Stimulated activated CD8-positive, alpha-beta memory T cell treated with anti-CD3 and anti-CD28 coated beads, Interleukin-2, amount 100 ng/mL, for 1 hour (primary cell): ENCODE data around the gene DCP1A.
A peak's percentile ranks its signal among the peaks of the same experiment; 100 is the strongest.
"Not testable (repeated sequence)": the region's sequence is repeated elsewhere in the genome, so short reads cannot be mapped to it uniquely, and the experiment has no call there.

Experiments used
- DNase-seq, 2 donors: peaks; one replicate each; pipeline ENCODE4 v3.0.0-alpha.2; 2020; ENCODE audit warnings: low read depth in 2 of 2

The DCP1A gene

DNA sequence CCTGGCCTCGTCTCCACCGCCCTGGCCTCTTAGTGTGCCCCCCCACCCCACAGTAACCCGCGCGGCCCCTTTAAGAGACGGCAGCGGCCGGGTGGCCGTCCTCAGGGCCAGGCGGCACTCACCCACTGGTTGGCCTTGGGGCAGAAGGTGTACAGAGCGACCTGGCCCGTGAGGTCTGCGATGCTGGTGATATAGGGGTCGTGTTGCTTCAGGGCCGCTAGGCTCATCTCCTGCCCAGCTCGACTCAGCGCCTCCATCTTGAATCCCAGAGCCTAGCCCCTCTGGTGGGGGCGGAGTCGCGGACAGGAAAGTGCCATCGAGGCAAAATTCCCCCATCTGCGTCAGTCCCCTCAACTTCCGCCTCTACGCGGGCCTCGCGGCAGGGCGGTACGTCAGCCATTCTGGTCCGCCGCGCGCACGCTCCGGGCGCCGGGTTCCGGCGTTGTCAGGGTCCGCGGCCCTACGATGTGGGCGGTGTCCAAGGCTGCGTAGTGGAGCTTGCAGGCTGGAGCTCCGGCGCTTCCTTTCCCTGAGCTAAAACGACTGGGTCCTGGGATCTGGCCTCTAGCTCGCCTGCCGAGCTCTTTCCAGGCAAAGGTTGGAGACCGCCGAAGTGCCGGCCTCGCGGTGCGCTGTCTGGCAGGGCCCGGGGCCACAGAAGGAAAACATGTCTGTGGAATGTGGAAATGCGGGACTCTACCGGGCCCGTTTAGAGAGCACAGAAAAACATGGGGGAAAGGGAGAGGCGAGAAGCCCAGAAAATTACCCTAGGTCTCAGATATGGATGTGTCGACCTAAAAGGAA lies at the start of gene DCP1A:
Gene DCP1A, minus strand, starts transcription at position 283 of the 804 bp plus-strand sequence. Its CDS starts 26 bp downstream, at position 257.
- DNase-seq = peak; percentile 87 to 89

DNA sequence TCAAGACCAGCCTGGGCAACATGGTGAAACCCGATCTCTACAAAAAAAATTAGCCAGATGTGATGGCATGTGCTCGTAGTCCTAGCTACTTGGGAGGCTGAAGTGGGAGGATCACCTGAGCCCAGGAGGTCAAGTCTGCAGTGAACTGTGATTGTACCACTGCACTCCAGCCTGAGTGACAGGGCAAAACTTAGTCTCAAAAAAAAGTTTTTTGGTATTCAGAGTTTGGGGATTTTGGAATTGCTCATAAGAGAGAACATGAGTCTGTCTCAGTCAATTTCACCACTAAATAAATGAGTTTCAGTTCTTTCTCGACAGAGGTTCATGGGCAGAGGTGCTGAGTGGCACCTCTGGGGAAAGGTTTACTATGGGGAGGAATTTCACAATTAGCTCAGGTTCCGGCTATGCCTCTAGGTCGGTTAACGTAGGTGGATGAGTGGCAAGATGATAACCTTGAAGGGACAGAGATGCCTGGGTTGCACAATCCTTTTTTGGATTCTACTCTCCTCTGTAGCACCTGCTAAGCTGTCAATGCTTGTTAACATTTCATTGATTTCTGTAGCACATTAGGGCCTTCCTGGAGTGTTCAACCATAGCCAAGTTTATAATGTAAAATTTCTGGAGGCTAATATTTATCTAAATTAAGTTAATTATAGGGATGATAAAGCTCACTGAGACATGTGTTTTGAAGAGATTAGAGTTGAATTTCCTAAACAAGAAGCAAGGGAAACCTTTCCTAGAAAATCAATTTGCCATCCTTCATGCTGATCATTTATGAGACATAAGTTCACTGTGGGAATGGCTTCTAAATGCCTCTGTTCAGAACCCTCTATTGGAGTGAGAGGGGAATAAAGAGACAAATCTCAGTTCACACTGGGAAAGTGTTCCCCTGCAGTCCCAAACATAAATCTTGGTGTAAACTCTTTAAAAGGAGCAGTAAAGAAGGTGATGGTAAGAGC lies 37.4 kb upstream of the DCP1A start:
- DNase-seq = no peak

DNA sequence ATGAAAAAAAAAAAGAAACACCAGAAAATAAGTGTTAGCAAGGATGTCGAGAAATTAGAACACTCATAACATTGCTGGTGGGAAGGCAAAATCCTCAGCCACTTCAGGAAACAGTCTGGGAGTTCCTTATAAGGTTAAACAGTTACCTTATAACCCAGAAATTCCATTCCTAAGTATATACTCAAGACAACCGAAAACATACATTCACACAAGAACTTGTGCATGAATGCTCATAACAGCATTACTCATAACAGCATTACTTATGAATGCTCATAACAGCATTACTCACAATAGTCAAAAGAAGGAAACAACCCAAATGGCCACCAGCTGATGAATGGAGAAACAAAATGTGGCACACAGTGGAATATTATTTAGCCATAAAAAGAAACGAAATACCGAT lies 34.8 kb upstream of the DCP1A start:
- DNase-seq = no peak

DNA sequence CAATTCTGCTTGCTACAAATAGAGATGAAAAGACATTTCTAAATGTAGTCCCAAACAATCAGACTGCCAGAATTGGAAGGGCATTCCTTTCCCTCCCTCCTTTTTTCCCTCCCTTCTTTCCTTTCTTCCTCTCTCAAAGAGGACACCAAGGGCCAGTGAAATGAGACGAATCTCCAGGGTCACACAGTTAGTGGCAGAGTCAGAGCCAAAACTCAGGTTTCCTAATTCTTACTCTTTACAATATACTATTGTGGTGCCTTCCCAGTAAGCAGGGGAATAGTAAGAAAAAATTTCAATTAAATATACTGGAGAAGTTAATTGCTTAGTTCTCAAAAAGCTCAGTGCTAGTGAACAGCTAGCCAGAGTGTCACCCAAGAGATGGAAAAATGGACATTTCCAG lies 33.0 kb upstream of the DCP1A start:
- DNase-seq = no peak

DNA sequence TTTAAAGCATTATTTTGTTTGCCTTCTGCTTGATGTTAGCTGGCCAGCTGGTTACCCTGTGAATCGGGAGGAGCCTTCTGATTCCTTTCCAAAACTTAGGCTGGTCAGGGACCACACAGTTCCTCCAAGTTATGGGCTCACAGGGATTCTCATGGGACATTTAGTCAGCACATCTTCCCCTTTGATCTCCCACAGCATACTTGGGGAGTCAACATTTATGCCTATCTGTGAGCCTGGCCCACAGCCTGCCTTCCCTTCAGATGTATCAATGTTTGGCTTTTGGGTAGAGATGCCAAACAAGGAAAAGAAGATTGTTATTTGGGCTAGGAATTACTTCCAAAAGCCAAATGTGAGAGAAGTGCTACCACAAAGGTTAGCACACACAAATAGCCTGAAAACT lies 32.6 kb upstream of the DCP1A start:
- no peak for DNase-seq

DNA sequence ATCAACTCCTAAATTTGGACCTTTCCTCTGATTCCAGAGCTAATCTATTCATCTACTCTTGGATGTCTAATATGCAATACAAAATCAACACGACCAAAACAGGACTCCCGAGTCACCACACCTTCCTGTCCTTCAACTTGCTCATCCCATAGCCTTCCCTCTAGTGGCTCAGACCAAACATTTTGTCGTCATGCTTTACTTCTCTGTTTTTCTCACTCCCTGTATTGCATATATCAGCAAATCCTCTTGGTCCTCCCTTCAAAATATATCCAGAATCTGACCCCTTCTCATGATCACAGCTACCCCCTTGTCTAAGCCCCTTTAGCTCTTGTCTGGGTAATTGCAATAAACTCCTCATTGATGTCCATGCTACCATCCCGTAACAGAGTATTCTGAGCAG lies 30.5 kb upstream of the DCP1A start:
- no peak for DNase-seq

DNA sequence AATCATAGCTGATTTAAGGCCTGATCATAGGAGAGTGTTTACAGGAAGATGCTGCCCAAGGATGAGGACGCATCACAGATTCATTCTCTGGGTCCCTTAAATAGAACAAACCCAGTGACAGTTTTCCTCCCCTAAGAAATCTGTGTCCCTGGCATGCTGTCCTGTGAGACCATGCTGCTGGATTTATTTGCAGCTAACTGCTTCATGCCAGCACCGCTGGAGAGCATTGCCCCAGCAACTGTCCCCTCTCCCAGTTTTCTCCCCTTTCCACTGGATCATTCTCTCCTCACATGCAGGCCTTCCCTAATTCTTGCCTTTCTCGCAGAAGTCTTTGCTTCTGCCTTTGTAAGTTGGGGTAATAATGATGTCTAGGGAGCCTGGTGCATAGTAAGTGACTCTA lies 29.3 kb upstream of the DCP1A start:
- DNase-seq = no peak

DNA sequence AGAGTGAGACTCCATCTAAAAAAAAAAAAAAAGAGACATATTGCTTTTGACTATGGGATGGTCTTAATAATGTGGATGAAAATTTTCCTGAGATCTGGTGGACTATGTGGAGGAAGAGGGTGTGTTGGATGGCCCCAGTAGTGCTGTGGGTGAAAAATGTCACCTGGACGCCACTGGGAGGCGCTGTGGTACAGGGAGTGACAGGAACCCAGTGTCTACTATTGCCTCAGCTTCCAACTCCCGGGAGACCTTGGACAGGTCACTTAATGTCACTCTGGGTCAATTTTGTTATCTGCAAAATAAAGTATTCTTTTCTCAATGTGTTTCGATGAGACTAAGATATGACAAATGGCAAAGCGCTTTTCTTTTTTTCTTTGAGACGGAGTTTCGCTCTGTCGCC lies 27.7 kb upstream of the DCP1A start:
- DNase-seq = peak in 1 of 2 donors; percentile 17

DNA sequence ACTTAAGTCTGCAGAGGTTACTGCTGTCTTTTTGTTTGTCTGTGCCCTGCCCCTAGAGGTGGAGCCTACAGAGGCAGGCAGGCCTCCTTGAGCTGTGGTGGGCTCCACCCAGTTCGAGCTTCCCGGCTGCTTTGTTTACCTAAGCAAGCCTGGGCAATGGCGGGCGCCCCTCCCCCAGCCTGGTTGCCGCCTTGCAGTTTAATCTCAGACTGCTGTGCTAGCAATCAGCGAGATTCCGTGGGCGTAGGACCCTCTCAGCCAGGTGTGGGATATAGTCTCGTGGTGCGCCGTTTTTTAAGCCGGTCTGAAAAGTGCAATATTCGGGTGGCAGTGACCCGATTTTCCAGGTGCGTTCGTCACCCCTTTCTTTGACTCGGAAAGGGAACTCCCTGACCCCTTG lies 23.4 kb upstream of the DCP1A start:
- not testable (repeated sequence) for DNase-seq

DNA sequence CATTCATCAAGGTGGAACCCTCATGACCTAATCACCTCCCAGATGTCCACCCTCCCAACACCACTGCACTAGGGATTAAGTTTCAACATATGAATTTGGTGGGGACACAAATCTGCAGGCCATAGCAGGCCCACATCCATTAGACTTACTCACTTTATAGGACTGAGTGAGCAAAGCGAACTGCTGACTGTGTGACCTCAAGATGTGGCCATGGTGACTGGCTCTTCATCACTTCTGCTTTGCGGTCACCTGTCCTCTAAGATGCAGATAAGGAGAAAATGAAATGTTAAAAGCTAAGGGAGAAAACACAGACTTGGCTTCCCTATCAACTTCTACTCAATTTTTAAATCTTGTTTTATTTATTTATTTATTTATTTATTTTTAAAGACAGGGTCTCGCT lies 14.5 kb upstream of the DCP1A start:
- DNase-seq = no peak

DNA sequence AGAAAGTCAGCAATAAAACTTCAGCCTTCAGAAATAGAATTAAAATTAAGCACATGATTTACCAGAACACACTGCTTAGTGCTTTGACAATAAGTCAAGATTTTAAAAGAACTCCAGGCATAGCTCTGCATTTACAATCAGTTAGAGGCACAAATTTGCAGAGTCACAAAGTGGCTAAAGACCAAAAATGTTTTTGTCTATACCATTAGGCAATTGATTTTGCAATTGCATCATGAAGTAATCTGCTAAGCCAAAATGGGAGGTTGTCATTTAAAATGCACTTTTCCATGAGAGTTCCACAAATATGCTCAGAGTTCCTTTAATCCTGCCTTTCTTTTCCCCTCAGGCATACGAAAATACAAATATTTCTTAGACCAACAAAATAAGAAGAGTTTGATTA lies 10.1 kb upstream of the DCP1A start:
- no peak for DNase-seq

DNA sequence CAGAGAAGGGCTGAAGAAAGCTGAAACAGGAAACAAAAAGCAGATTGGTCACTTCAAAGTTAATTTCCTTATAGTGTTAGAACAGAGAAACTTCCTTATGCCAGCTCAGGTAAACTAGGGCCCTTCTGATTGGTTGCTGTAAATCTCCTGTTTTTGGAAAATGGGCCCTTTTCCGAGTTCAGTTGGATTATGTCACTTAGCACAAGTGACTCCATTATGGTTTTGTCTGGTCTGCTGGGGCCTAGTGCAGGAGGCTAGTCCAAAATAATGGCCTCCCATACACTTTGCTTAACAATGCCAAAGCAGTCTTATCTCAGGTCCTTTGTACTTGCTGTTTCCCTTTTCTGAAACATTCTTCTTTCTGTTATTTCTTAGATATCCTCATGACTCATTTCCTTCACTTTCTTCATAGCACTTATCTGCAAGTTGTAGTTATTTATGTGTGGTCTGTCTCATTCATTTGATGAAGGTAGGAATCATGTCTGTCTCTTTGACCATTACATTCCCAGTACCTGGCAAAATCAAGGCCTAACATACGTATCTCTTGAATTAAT lies 7.7 kb upstream of the DCP1A start:
- no peak for DNase-seq

DNA sequence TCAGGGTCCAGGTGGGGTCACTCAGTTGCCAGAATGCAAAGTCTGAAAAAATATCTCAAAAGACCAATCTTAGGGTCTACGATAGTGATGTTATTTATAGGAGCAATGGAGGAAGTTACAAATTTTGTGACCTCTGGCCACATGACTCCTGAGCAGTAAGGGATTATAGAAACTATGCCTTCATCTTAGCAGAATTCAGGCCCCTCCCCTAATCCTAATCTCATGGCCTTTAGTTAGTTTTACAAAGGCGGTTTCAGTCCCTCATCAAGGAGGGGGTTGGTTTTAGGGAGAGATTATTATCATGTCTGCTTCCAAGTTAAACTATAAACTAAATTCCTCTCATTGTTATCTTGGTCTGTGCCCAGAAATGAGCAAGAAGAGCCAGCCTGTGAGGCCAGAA lies 5.9 kb upstream of the DCP1A start:
- no peak for DNase-seq

DNA sequence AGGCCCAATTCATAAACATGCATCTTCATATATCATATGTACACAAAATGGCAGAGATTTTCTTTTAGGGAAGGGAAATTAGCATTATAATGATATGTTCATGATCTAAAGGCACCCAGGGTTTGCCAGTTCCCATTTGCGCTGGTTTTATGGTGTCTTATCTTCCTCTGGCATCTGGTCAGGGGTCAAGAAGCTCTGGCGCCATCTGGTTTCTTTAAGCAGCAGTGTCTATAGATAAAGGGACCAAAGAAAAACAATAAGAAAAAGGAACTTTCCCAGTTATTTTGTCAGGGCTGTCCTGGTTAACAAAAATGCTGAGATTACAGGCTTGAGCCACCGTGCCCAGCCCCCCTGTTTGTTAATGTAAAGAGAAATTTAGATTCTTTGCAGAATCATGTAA lies 3.3 kb upstream of the DCP1A start:
- no peak for DNase-seq

DNA sequence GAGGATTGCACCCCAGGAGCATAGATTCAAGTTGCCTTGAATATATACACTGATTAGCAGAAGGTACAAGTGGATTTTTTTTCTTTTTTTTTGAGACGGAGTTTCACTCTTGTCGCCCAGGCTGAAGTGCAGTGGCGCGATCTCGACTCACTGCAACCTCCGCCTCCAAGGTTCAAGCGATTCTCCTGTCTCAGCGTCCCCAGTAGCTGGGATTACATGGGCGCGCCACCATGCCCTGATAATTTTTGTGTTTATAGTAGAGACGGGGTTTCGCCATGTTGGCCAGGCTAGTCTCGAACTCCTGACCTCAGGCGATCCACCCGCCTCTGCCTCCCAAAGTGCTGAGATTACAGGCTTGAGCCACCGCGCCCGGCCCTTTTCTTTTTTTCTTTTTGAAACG lies 775 bp upstream of the DCP1A start:
- DNase-seq = not testable (repeated sequence)

DNA sequence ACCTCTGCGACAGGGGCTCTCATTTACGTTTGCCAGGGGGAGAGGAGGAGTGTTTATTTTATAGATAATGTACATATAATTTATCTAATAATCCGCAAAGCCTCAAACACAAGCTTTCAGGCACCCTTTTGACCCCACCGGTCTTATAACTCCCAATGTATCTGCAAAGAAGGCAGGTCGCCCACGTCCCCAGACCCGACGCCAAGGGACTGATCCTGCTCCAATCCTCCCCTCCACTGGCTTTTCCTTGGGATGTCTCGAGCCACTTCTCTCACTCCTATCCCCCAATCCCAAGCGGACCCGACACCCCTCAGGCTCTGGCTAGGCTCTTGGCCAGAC lies 452 bp downstream of the DCP1A start:
- DNase-seq = peak in 1 of 2 donors; percentile 1

DNA sequence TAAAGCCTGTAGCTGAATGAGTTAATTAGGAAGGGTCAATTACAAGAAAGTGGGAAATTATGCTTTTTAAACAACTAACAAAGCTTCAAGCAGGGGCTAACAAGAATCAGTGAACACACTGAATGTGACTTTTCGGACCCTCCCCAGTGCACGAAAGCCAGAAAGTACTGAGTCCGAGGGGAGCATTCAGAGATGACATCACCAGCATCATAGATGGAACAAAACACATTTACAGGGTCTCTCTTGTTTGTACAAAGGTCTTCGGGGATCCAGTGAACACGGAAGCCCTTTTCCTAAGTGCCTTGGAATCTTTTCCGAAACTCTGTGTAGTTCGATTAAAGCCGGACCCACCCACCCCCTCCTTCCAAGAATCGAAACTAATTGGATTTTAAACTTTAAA lies 829 bp downstream of the DCP1A start:
- no peak for DNase-seq

DNA sequence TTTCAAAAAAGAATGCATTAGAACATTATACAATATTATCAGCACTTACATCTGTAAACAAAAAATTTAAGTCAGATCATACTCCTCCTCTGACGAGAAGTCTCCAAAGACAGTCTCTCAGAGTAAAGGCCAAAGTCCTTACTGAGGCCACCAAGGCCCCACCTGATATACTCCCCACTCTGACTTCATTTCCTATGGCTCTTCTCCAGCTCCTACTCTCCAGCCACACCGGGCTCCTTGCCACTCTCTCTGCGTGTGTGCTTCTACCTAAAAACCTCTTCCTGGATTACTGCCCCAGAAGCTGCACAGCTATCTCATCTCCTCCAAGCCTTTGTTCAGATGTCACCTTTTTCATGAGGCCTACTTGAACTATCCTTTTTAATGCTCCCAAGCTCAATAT lies 5.0 kb downstream of the DCP1A start:
- no peak for DNase-seq

DNA sequence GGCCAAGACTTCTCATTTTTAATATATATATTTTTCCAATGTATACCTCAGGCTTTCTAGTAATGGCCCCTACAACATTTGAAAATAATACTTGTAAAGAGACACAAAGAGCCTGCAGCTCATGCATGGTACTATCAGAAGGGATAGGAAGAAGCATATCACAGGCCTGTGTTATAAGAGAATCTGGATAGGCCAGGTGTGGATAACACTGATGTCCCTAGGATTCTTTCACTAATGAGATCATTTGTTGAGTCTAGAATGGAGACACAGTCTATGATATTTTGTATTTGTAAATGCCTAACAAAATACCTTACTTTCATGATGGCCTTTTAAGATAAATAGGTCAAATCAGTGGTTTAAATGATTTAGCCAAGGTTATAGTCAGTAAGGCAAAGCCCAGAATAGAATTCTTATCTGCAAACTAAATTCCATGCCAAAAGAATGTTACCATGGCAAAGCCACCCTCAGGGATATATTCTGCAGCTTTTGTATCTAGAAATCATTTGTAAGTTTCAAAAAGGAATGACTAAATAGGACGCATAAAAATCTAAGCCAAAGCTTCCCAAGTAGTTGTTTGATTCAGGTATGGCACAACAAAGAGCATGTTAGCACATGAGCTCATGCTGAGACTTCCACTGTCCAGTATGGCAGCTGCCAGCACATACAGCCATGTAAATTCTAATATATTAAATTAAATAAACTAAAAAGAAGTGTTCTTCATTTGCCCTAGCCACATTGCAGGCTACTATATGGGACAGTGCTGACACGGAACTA lies 10.0 kb downstream of the DCP1A start:
- no peak for DNase-seq

DNA sequence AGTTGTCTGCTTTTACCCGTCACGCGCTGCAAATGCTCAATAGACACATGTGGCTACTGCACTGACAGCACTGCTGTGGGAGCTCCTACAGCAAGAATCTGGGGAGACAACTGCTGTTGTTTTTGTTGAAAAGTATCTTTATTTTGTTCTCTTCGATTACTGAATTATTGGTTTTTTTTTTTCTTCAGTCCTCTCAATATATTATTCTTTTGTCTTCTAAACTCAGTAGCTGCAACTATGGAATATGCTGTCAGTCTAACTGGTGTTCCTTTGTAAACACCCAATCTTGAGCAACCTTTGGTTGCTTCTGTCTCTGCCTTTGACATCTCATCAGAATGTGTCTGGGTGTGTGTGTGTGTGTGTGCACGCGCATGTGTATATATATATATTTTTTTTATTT lies 12.6 kb downstream of the DCP1A start:
- DNase-seq = no peak

DNA sequence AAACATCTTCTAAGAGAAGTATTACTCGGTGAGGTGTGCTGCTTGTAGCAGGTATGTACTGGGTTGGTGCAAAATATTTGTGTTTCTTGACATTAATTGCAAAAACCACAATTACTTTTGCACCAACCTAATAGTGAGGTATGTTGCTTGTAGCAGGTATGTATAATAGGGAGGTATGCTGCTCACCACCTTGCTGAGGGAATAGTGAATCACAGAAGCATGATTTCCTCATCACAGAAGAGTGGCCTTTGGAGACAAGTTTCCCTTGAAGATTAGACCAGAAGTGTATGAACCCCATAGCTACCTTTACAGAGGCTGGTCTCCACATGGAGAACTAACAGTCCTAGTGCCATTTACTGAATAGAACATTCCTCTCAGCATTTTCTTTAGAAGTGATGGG lies 15.5 kb downstream of the DCP1A start:
- no peak for DNase-seq

DNA sequence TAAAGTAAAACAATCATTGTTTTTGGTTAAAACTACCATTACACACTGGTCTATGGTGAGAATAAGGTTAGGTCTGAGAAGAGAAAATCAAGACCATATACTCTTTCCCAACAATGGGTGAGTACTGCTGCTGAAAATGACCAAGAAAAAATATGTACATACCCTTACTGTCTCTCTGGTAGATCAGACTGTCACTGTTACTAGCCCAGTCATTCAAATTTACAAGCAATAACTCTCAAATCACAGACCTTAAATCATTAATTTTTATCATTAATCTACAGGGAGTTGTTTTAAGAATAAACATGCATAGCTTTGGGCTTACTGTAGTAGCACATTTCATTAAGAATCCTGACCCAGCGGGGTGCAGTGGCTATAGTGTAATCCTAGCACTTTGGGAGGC lies 17.4 kb downstream of the DCP1A start:
- no peak for DNase-seq
